GM18526 (cell line): ENCODE results near the gene CALML3.

Experiments
- POLR2A ChIP-seq: IDR thresholded peaks from 3 replicates; pipeline ENCODE4 v1.6.1; 2011; ENCODE audit not compliant: insufficient read length; ENCODE audit errors: extremely low read depth

Gene CALML3

DNA sequence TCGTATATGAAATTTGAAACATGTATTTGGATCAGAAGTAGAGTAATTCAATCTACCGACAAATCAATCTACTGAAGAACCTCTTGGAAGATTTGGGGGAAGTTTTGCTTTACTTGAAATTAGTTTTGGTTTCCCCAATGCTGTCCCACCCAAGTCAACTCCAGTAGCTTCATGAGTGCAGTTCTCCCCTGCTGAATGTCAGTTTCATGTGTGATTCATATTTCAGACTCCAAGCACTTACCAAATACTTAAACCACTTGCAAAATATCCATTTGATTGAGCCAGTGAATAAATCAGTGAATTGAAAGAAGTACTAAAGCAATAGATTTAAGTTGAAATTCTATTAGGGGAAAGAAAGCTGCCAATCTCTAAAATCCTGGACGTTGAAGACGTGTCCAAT is 34.7 kb upstream of the CALML3 start:
- no peak for TF ChIP-seq POLR2A

DNA sequence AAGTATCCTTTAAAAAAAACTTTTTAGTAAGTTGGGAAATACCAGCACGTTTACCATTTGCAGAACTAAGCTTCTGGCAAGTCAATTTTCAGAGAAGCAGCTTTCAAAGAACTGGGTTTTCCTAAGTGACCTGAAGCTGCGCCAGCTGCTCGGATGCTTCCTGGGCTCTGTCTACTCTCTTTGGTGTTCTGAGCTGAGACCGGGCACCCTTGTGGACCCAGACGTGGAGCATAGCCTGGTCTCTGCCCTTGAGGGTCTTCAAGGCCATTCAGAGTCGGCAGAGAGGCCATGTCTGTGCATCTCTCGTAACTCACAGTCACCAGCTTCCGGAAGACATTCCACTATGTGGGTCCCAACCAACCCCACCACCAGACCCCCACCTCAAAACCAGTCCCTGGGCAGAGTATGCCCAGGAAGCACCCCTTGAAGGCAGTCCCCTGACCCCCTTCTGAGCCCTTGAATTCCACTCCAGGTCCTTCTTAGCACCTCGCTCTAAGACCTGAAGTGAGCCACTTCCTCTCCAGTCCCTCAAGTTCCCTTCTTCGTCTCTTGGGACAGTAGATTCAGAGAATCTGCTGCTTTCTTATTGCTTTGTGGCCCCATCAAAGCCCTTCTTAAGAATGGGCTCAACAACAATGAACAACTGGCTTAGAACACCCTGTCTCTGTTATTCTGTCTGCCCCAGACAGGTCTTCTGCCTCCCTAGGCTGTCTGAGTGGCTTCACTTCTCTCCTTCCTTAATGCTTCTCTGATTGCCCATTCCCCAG is 33.9 kb upstream of the CALML3 start:
- TF ChIP-seq POLR2A = no peak

DNA sequence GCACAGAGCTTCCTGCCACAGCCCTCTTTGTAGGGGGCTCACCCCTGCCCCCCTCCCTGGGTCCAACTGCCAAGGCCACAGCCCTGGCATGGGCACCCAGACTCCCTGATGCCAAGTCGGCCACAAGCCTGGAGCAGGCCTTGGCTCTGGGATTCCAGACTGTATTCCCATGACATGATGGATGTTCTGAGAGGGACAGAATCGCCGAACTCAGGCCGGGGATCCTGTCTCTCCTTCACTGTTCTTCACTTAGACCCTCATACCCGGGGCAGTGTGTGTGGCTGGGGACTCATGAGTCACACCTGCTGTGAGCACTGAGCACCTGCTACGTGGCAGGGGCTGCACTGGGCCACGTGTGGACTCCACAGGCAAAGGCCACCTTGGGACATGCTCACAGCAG is 33.3 kb upstream of the CALML3 start:
- no peak for TF ChIP-seq POLR2A

DNA sequence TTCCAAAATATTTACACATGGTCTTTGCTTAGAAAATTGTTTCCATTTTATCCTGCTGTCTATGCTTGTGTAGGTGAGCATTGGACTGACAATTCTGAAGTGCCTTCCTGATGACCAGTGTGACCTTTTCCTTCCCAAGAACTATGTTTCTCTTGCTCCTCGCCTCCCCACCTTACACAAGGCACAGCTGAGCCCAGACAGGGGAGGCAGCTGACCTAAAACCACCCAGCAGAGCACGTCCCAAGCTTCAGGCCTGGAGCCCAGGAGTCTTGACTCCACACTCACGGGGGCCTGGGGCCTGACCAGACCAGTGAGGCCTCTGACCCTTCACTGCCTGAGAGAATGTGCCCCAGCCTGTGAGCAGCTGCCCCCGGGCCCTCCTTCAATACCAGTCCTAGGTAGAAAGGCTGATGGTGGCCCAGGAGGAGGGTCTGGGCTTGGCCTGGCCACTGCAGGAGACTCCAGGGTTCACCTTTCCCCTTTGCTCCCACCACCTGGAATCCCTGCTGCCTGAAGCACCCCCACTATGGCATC is 32.4 kb upstream of the CALML3 start:
- no peak for TF ChIP-seq POLR2A

DNA sequence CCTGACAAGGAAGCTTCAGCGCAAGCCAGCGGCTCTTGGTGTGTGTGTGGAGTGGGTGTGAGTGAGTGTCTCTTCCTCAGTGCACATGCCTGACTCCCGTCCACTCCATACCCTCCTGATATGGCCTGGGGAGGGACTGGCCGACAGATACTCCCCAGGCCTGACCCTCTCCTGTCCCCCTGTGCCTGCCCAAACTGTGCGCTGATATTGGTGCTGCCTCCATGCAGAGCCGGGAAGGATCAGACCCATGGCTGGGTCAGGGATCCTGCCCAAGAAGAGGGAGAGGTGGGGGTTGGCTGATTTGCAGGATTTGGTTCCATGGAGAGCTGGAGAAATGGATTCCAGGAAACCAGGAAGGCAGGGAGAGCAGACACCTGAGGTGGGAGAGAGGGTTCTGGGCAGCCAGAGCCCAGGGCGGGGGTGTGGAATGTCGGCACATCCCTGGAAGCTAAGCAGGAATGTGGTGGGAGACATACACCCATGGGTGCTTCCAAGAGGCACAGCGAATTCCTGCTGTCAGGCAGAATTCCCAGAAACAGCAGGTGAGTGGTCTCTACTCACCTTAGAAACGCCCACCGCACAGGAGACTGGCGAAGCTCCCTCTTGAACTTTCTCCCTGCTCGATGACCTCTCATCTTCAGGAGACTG is 31.7 kb upstream of the CALML3 start:
- TF ChIP-seq POLR2A = no peak

DNA sequence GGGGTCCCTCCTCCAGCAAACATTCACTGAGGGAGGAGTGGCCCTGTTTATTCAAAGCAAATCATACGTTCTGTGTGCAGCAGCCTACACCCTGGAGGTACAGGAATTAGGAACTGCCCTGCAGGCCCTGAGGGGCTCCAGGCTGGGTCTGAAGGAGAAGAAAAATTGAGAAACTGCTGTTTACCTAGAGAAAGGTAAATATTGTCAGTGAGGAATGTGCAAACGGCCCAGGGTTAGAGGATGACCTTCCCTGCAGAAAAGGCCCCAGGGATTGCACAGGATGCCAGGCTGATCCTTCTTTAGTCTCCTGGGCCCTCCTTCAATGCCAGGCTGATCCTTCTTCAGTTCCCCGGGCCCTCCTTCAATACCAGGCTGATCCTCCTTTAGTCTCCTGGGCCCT is 31.1 kb upstream of the CALML3 start:
- no peak for TF ChIP-seq POLR2A

DNA sequence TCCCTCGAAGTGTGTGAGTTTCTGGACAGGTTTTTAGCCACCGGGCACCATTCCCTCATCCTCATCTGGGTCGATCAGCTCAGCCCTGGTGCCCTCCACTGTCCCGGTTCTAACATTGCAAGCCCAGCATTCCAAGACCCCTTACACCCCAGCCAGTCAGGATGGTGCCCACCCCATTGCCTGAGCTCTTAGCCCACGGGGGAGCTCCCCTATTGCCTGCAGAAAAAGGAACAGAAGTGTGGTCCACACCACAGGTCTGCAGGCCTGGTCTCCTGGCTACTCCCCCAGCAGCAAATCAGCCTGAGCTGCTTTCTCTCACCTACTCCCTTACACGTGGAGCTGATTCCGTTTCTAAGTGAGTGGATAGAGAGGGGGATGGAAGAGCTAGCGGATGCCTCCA is 30.1 kb upstream of the CALML3 start:
- TF ChIP-seq POLR2A = no peak

DNA sequence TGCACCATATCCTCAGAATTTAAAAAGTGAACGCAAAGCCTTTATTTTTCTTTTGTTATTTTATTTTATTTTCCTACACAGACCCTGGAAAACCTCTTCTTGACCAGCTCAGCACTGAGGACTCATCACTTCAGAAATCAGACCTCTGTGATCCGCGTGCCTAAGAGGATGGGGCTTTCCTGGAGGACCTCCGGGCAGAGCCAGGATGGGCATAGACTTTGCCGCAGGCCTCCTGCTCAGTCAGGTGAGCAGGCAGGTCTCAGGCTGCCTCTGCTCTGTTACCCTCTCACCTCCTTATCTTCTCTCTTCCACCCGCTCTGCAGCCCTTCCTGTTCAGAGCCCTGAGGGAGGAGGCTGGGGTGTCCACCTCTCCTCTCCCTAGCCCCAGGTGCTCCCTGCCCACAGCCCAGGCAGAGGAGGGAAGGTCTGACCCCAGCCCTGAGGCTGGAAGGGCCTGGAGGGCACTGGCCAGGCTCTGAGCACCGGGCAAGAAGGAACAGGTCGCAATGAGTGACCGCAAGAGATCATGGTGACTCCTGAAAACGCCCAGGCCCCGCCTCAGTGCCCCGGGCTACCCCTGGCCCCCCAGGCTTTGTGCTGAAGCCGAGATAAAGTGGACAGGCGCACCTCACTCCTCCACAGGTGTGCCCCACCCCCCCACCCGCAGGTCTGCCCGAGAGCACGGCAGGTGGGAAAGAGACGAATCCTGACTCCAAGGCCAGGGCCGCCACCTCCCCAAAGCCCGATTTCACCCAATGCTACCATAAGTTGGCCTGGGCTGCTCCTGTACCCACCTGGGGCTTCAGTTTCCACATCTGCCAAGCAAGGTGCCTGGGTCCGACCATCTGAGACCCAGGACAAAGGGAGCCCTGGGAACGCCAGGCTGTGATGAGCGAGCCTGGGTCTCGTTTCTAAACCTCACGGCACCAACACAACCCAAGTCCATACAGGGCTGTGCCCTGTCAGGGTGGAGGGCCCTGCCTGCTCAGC is 28.2 kb upstream of the CALML3 start:
- TF ChIP-seq POLR2A = no peak

DNA sequence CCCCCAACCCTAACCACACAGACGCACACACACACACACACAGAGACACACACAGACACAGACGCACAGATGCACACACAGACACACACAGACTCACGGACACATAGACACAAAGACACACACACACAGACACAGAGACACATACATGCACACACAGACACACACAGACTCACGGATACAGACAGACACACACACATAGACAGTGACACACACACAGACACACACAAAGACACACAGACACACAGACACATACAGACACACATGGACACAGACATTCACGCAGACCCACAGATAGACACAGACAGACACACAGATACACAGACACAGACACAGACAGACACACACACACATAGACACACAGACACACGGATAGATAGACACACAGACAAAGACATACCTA is 27.5 kb upstream of the CALML3 start:
- TF ChIP-seq POLR2A = no peak

DNA sequence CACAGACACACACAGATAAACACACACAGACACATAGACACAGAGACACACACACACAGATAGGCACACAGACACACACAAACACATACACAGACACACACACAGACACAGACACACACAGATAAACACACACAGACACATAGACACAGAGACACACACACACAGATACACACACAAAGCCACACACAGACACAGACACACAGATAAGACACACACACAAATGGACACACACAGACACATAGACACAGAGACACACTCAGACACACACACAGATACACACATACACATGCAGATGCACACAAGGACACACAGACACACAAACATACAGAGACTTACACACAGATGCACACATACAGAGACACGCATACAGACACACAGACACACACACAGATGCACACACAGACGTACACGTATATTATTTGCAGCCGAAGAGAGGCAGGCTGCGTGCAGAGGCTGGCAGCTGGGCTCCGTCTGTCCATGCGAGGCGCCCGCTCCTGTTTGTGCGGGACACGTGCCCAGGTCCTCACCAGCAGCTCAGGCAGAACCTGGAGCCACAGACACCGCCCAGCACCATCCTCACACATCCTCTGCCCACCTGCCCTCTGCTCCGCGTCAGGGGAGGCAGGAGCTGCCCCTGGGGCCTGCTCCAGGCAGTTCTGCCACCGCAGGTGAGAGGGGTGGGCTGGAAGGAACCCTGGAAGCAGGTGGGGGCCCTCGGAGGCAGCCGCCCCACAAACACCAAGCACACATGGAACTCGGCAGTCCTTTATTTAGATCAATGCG is 26.6 kb upstream of the CALML3 start:
- TF ChIP-seq POLR2A = no peak

DNA sequence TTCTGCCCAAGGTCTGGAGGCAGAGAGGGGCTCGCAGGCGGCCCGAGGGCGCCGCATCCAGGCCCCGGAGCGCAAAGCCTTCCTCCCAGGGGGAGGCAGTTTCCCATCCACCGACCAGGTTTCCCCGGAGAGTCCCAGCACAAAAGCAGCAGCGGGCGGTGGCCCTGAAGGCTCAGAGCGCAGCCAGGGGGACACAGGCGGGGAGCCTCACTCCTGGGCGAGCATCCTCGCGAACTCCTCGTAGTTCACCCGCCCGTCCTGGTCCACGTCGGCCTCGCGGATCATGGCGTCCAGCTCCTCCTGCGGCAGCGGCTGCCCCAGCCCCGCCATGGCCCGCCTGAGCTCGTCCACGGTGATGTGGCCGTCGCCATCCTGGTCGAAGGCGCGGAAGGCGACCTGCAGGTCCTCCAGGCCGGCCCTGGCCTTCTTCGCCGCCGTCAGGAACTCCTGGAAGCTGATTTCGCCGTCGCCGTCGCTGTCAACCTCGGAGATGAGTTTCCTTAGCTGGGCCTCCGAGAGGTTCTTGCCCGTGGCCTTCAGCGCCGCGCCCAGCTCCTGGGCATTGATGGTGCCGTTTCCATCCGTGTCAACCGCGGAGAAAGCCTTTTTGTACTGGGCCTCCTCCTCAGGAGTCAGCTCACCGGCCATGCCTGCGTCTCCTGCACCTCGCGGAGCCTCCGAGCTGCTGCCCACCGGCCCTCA is 25.8 kb upstream of the CALML3 start:
- TF ChIP-seq POLR2A = no peak

DNA sequence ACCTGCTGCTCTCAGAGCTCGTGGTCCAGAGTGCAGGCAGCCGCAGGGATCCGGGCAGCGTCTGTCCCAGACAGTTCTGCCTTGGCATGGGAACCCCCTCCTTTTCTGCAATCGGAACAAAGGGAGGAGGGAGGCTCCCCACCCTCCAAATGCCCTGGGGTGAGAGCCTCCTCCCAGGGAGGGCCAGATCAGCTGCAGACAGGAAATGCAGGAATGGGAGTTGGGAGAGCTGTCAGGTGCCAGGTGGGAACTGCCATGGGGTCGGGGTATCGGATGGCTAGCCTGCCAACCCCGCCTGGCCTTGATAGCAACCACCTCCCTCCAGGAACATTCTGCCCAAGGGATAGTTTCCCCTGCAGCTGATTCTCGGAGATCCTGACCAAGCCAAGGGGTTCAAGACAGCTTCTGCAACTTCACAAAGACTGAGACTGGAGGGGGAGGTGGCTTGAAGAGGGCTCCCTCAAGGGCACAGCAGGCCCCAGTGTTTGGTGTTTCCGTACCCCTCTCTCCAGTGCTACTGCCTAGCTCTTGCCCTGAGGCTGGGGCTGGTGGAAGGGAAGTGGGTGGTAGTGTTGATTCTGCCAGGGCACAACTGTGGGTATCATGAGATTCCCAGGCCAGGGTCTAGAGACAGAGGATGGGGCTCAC is 25.1 kb upstream of the CALML3 start, which contains the start of gene CALML5:
Gene CALML5, minus strand, starts transcription at position 78 of the 648 bp plus-strand sequence. CDS start 132 bp downstream, outside the sequence.
- TF ChIP-seq POLR2A = no peak

DNA sequence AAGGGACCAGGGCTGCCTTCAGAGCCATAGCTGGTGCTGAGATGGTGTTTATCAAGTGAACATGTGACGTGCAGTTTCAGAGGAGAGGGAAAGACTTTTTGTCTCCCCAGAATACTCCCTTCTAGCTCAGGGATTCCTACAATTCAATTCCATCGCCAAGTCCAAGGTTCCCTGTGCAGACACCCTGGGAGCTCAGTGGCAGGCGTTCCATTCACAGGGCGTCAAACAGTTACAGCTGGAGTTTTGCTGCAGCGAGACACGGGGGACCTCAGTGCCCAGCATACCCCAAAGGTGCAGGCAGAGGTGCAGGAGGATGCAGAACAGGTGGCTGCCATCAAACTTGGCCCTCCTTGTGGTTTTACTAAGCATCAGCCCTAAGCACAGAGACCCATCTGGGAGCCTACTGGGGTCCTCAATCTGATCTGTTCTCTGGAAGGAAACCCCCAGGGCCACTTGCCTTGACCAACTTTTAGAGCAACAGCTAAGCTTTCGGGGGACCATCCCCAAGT is 24.5 kb upstream of the CALML3 start:
- TF ChIP-seq POLR2A = no peak

DNA sequence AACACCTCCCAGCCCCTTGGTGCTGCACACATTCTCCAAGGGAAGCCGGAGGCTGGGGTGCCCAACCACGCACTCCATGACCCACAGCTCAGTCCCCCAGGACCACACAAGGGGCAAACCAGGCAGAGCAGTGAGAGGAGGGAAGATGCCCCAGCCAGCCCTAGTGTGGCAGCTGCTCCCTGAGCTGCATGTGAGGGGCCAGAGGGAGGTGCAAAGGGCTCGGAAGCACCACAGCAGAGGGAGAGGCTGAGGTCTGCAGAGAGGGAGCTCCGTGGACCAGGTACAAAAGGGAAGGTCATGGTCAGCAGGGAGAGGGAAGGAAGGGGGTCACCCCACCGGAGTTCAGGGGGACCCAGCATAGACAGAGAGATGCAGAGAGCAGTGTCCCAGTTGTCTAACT is 23.9 kb upstream of the CALML3 start:
- TF ChIP-seq POLR2A = no peak

DNA sequence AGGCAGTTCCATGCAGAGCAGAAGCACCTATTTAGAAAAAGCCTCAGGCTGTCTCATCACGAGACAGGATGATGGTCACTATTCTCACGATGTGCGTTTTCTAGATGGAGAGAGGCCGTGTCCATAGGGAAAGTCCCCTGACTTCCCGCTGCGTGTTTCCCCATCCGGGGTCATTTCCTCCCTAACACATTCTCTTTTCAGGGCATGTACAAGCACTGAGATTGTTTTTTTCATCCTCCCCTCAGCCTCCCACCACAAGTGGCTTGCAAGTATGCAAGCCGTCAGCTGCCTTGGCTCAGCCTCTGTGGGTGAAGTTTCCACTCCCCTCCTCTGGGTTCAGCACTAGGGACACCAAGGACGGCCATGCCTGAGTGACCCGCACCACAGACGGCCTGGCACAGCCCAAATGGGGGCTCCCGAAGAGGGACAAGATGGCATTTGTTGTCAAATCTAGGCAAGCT is 22.7 kb upstream of the CALML3 start:
- TF ChIP-seq POLR2A = no peak
